Gastroesophageal sphincter (tissue), 4 donors: ENCODE measurements around the gene PPARG. TPM values are rescaled to one million over a fixed set of nuclear protein-coding genes. Genes with fewer than 3 reads are reported as not detected.

Source experiments
- ATAC-seq: fragments of 150-250 bp; one replicate; pipeline ENCODE4 v1.9.1; 2016; ENCODE audit warnings: mild to moderate bottlenecking, moderate library complexity
- H3K27ac ChIP-seq, 4 donors: fragments of 200-600 bp; sonication (generic) in 3 of 4; 1 replicate in 3 of 4; 2 replicates in 1 of 4; pipeline ENCODE4 v1.5.1; 2016 to 2019
- H3K27me3 ChIP-seq: fragments of 200-600 bp; sonication (generic); one replicate; pipeline ENCODE4 v1.5.1; 2019
- H3K36me3 ChIP-seq, 2 donors: fragments of 200-600 bp; sonication (generic); one replicate each; pipeline ENCODE4 v1.5.1; 2019; ENCODE audit warnings: control low read depth in 1 of 2
- H3K4me1 ChIP-seq, 3 donors: fragments of 200-600 bp; sonication (generic); 1 replicate in 2 of 3; 2 replicates in 1 of 3; pipeline ENCODE4 v1.5.1; 2016 to 2019; ENCODE audit warnings: control low read depth in 2 of 3
- H3K4me3 ChIP-seq, 2 donors: fragments of 200-600 bp; sonication (generic); one replicate each; pipeline ENCODE4 v1.5.1; 2019; ENCODE audit warnings: mild to moderate bottlenecking in 1 of 2, moderate library complexity in 1 of 2
- H3K9me3 ChIP-seq, 3 donors: fragments of 200-600 bp; sonication (generic); one replicate each; pipeline ENCODE4 v1.5.1; 2017 to 2019; ENCODE audit warnings: control low read depth in 2 of 3
- CTCF ChIP-seq, 4 experiments: fragments of 200-600 bp in 2 of 4; fragments of 450-650 bp in 2 of 4; sonication (generic) in 1 of 4; IDR thresholded peaks; one replicate each; pipeline ENCODE4 v1.5.1; 2017 to 2019; ENCODE audit warnings: antibody characterized with exemption in 4 of 4, mild to moderate bottlenecking in 2 of 4, moderate library complexity in 2 of 4
- EP300 ChIP-seq: sonication (generic); formaldehyde crosslinking; IDR thresholded peaks from one replicate; pipeline ENCODE4 v1.6.1; 2017; ENCODE audit warnings: antibody characterized with exemption, mild to moderate bottlenecking
- POLR2A ChIP-seq, 2 donors: fragments of 450-650 bp; IDR thresholded peaks; one replicate each; pipeline ENCODE4 v1.6.1; 2017; ENCODE audit warnings: antibody characterized with exemption in 2 of 2, mild to moderate bottlenecking in 2 of 2, moderate library complexity in 1 of 2
- POLR2AphosphoS5 ChIP-seq: sonication (generic); formaldehyde crosslinking; IDR thresholded peaks from one replicate; pipeline ENCODE4 v1.6.1; 2017; ENCODE audit warnings: antibody characterized with exemption
- WGBS, 2 donors: methylation state at CpG; one replicate each; pipeline ENCODE4 v1.1.5; 2018; ENCODE audit warnings: low coverage in 1 of 2; 5-methylcytosine and 5-hydroxymethylcytosine counted together
- total RNA-seq, 4 donors: library from RNA; depleted of rRNA; stranded (reverse); fragments of >200 nt; gene quantifications; one replicate each; pipeline ENCODE4 v1.1.0, GENCODE V29; 2016

Gene PPARG
- total RNA-seq, 4 donors from 2014 or later = 3.9 to 14.9 (median 9.3) TPM

GRCh38 chr3:12302564-12302963 is 13.7 kb downstream of the PPARG start:
- Histone ChIP-seq H3K4me1 (no peaks in the 10 kb centered on the region), H3K4me3 (no peak overlapping the region), H3K36me3 (no peaks in the 10 kb centered on the region), H3K27ac (no peak overlapping the region), H3K27me3 (no peaks in the 10 kb centered on the region), H3K9me3 (no peaks in the 10 kb centered on the region)
- ATAC-seq = no peak
- 69 to 89% methylated on average over 4 to 6 of the region's 6 CpGs for WGBS, 2 donors
- TF ChIP-seq POLR2A (IDR thresholded peaks at IDR 0.05) = no peak
- no peak for TF ChIP-seq CTCF (IDR thresholded peaks at IDR 0.05)

- Histone ChIP-seq H3K4me3 (no peak overlapping the region), H3K27me3 (no peaks in the 10 kb centered on the region), H3K36me3 (no peaks in the 10 kb centered on the region), H3K9me3 (no peaks in the 10 kb centered on the region), H3K4me1 (no peaks in the 10 kb centered on the region), H3K27ac (no peak overlapping the region)
- TF ChIP-seq POLR2AphosphoS5 = no peak
- no peak for ATAC-seq
- WGBS, 2 donors = 76 to 88% methylated on average over 1 to 2 of the region's 2 CpGs
Observed at GRCh38 chr3:12303534-12303933, 14.7 kb downstream of the PPARG start.

- ATAC-seq = no peak
- Histone ChIP-seq H3K4me1 (no peaks in the 10 kb centered on the region), H3K36me3 (no peaks in the 10 kb centered on the region), H3K27me3 (no peaks in the 10 kb centered on the region), H3K9me3 (no peaks in the 10 kb centered on the region), H3K27ac (no peak overlapping the region), H3K4me3 (no peak overlapping the region)
- WGBS, 2 donors = 73 to 77% methylated on average over 5 to 6 of the region's 6 CpGs
- TF ChIP-seq CTCF (IDR thresholded peaks at IDR 0.05) (no peak), POLR2A (IDR thresholded peaks at IDR 0.05) (no peak), EP300 (no peak), POLR2AphosphoS5 (no peak)
Observed at GRCh38 chr3:12303993-12304392, 15.1 kb downstream of the PPARG start.

GRCh38 chr3:12307136-12307535 is 18.3 kb downstream of the PPARG start:
- no peaks in the 10 kb centered on the region for H3K36me3 ChIP-seq
- no peaks in the 10 kb centered on the region for H3K4me1 ChIP-seq
- H3K4me3 ChIP-seq = no peak overlapping the region
- WGBS, 2 donors = 30 to 57% methylated on average over 2 of the region's 2 CpGs
- no peak overlapping the region for H3K27ac ChIP-seq
- ATAC-seq = no peak
- no peaks in the 10 kb centered on the region for H3K9me3 ChIP-seq
- peaks cover 6% of the 10 kb centered on the region for H3K27me3 ChIP-seq
- TF ChIP-seq POLR2A (IDR thresholded peaks at IDR 0.05) (no peak), CTCF (IDR thresholded peaks at IDR 0.05) (no peak), POLR2AphosphoS5 (no peak), EP300 (no peak)

- ATAC-seq = no peak
- no peak overlapping the region for H3K27ac ChIP-seq
- H3K27me3 ChIP-seq = peaks cover 6% of the 10 kb centered on the region
- no peak overlapping the region for H3K4me3 ChIP-seq
- no peaks in the 10 kb centered on the region for H3K9me3 ChIP-seq
- H3K4me1 ChIP-seq = no peaks in the 10 kb centered on the region
- H3K36me3 ChIP-seq = no peaks in the 10 kb centered on the region
- no peak for TF ChIP-seq POLR2A (IDR thresholded peaks at IDR 0.05)
- TF ChIP-seq POLR2AphosphoS5 = no peak
- TF ChIP-seq CTCF (IDR thresholded peaks at IDR 0.05) = no peak
- TF ChIP-seq EP300 = no peak
Observed at GRCh38 chr3:12308517-12308916, 19.6 kb downstream of the PPARG start.

GRCh38 chr3:12309716-12310115 is 20.8 kb downstream of the PPARG start:
- H3K9me3 ChIP-seq = no peaks in the 10 kb centered on the region
- H3K4me3 ChIP-seq = no peak overlapping the region
- no peaks in the 10 kb centered on the region for H3K4me1 ChIP-seq
- TF ChIP-seq EP300 = no peak
- TF ChIP-seq POLR2A (IDR thresholded peaks at IDR 0.05) = no peak
- TF ChIP-seq CTCF (IDR thresholded peaks at IDR 0.05) = no peak
- no peak for TF ChIP-seq POLR2AphosphoS5
- ATAC-seq = no peak
- peaks cover 9% of the 10 kb centered on the region for H3K27me3 ChIP-seq
- 27 to 34% methylated on average over 3 to 4 of the region's 4 CpGs for WGBS, 2 donors
- H3K36me3 ChIP-seq = no peaks in the 10 kb centered on the region
- no peak overlapping the region for H3K27ac ChIP-seq
